Testis (tissue), 2 donors: ENCODE results near the gene BAG5.

Experiments used
- CTCF ChIP-seq, 3 experiments: fragments of 450-650 bp in 2 of 3; fragments of 200-600 bp in 1 of 3; sonication (generic) in 1 of 3; IDR thresholded peaks; one replicate each; pipeline ENCODE4 v1.5.1; 2016 to 2019; ENCODE audit warnings: antibody characterized with exemption in 3 of 3, mild to moderate bottlenecking in 2 of 3, moderate library complexity in 1 of 3
- POLR2A ChIP-seq: fragments of 450-650 bp; IDR thresholded peaks from one replicate; pipeline ENCODE4 v1.6.1; 2017; ENCODE audit warnings: antibody characterized with exemption, mild to moderate bottlenecking, moderate library complexity

- TF ChIP-seq CTCF (IDR thresholded peaks at IDR 0.05) (no peak), POLR2A (no peak)
Observed at GRCh38 chr14:103537175-103537990, 25.1 kb downstream of the BAG5 start.
